ENCODE measurements around the gene HDDC3. TPM values are rescaled to one million over a fixed set of nuclear protein-coding genes. Genes with fewer than 3 reads are reported as not detected.

The HDDC3 gene
- total RNA-seq, 1 experiment from 2014 or later = 13.3 TPM

DNA sequence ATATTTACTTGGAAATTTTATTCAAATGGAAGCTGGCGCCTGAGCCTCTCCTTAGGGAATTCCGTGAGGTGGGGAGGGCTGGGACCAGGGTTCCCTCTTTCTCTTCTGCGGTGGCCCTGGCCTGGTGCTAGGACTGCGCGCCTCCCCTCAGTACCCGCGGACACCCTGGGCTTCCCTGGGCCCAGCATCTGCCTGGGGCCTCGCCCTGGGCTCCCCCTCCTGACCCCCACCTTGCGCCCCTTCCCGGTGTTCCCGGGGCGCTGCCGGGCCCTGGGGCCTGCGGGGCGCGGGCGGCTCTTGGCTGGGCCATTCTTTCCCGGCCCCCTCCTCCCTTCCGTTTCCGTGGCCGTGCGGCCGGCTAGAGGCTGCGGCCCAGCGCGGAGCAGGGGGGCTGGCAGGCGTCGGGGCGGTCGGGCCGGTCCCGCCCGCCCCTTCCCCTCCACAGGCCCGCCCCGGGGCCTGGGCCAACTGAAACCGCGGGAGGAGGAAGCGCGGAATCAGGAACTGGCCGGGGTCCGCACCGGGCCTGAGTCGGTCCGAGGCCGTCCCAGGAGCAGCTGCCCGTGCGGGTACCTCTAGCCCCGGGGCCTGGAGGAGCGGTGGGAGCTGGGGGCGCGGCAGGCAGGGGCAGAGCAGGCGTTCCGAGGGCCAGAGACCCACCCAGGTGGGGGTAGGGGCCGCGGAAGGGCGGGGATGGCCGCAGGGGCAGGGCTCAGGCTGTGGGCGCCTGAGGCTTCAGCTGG lies 48.2 kb downstream of the HDDC3 start, which contains the start of gene FES:
TSS of gene FES (plus strand) at position 529 of the 743 bp plus-strand sequence. CDS start 542 bp downstream, outside the sequence.
- H3K27ac Mint-ChIP-seq = peak within 1 kb of the TSS in 2 of 3 experiments; percentile 49 to 77; a peak in 2 of 7 replicates
- Histone ChIP-seq H3K4me2 (ENCODE audit: insufficient read depth, insufficient read length, low read length) (peak within 1 kb of the TSS; percentile 8), H2AK5ac (ENCODE audit: insufficient read length, low read length) (no peak within 1 kb of the TSS)

More for the DNA sequence above, 48.2 kb downstream of the HDDC3 start, which contains the start of gene FES:
- Mint-ChIP-seq H3K36me3 (ENCODE audit: insufficient read depth in 1 of 3, low read depth in 3 of 3) (peaks cover 5 to 17% (median 6%) of the 10 kb centered on the region in 3 experiments; a peak in 4 of 7 replicates), H3K9me3 (no peaks in the 10 kb centered on the region), H3K4me1 (peaks cover 14 to 21% of the 10 kb centered on the region in 2 experiments), H3K27me3 (ENCODE audit: low read depth) (no peaks in the 10 kb centered on the region), H3K4me3 (peak within 1 kb of the TSS; percentile 40 to 51; a peak in 3 of 5 replicates)
- H3K9ac ChIP-seq (ENCODE audit: extremely low read depth, insufficient read length, low read length) = no peak within 1 kb of the TSS
- H3T11ph ChIP-seq (ENCODE audit: low read length) = no peak within 1 kb of the TSS
- H2BK20ac ChIP-seq (ENCODE audit: low read depth, low read length, poor library complexity, severe bottlenecking) = no peak within 1 kb of the TSS
- H3K27ac ChIP-seq (ENCODE audit: insufficient read length, low read depth, low read length) = no peak within 1 kb of the TSS
- no peaks in the 10 kb centered on the region for H4K20me1 ChIP-seq (ENCODE audit: control insufficient read depth, insufficient read depth, insufficient read length)
- no CpG with 5 or more reads among the region's 58 CpGs for WGBS (ENCODE audit: extremely low coverage, insufficient read length, low lambda C conversion rate)
- no peaks in the 10 kb centered on the region for H3K79me1 ChIP-seq (ENCODE audit: insufficient read depth, low read depth, low read length, poor library complexity, severe bottlenecking)
- H3K23ac ChIP-seq (ENCODE audit: insufficient read length, low read depth, low read length) = no peak within 1 kb of the TSS
- H3K14ac ChIP-seq (ENCODE audit: insufficient read depth, low read length) = peak within 1 kb of the TSS; percentile 74
- peak within 1 kb of the TSS; percentile 57 for H3K18ac ChIP-seq (ENCODE audit: insufficient read length, low read depth, low read length)
- H3K4me1 ChIP-seq (ENCODE audit: insufficient read depth, low read length) = no peaks in the 10 kb centered on the region
- peaks cover 7% of the 10 kb centered on the region for H3K23me2 ChIP-seq (ENCODE audit: insufficient read length, low read depth, low read length, poor library complexity, severe bottlenecking)
- H3K79me2 ChIP-seq (ENCODE audit: insufficient read depth, low read length) = no peaks in the 10 kb centered on the region
- no peak within 1 kb of the TSS for H3K56ac ChIP-seq (ENCODE audit: insufficient read length, low read depth, low read length)
- no peak within 1 kb of the TSS for H2BK12ac ChIP-seq (ENCODE audit: insufficient read length, low read depth, low read length)
- H3K4ac ChIP-seq (ENCODE audit: low read depth, low read length) = no peak within 1 kb of the TSS
- DNase-seq = peak; percentile 61
- TF ChIP-seq, protein P1, sequence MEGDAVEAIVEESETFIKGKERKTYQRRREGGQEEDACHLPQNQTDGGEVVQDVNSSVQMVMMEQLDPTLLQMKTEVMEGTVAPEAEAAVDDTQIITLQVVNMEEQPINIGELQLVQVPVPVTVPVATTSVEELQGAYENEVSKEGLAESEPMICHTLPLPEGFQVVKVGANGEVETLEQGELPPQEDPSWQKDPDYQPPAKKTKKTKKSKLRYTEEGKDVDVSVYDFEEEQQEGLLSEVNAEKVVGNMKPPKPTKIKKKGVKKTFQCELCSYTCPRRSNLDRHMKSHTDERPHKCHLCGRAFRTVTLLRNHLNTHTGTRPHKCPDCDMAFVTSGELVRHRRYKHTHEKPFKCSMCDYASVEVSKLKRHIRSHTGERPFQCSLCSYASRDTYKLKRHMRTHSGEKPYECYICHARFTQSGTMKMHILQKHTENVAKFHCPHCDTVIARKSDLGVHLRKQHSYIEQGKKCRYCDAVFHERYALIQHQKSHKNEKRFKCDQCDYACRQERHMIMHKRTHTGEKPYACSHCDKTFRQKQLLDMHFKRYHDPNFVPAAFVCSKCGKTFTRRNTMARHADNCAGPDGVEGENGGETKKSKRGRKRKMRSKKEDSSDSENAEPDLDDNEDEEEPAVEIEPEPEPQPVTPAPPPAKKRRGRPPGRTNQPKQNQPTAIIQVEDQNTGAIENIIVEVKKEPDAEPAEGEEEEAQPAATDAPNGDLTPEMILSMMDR (conservative IDR thresholded peaks at IDR 0.05) = no peak
- no peaks in the 10 kb centered on the region for H3K9me3 ChIP-seq (ENCODE audit: control insufficient read depth, low read depth, low read length)
- H2BK5ac ChIP-seq (ENCODE audit: insufficient read length, low read length) = no peak within 1 kb of the TSS
- no peak within 1 kb of the TSS for H2BK15ac ChIP-seq (ENCODE audit: low read depth, low read length)
- no peaks in the 10 kb centered on the region for H3K27me3 ChIP-seq (ENCODE audit: insufficient read depth, low read length)
- no peak within 1 kb of the TSS for H2BK120ac ChIP-seq (ENCODE audit: low read depth, low read length, poor library complexity, severe bottlenecking)
- no peak within 1 kb of the TSS for H4K8ac ChIP-seq (replicated peaks; ENCODE audit: insufficient read length, low read depth, low read length)
- no peak within 1 kb of the TSS for H4K5ac ChIP-seq (ENCODE audit: insufficient read length, low read depth, low read length)
- H4K91ac ChIP-seq (ENCODE audit: insufficient read length, low read depth, low read length) = no peak within 1 kb of the TSS
- H2AFZ ChIP-seq (ENCODE audit: low read length) = no peak within 1 kb of the TSS
